Left ventricle myocardium inferior (tissue), 1 donor: ENCODE data around the gene SMIM3. TPM values are rescaled to one million over a fixed set of nuclear protein-coding genes. Genes with fewer than 3 reads are reported as not detected.
"Not testable (repeated sequence)": the region's sequence is repeated elsewhere in the genome, so short reads cannot be mapped to it uniquely, and the experiment has no call there.

Experiments
- DNase-seq: peaks from one replicate; pipeline ENCODE4 v3.0.0-alpha.2; 2020
- H3K27ac ChIP-seq: fragments of 200-600 bp; replicated peaks from 2 replicates; pipeline ENCODE4 v1.8.0; 2021
- H3K27me3 ChIP-seq: fragments of 200-600 bp; 2 replicates; pipeline ENCODE4 v1.8.0; 2021; ENCODE audit warnings: low read depth
- H3K36me3 ChIP-seq: fragments of 200-600 bp; 2 replicates; pipeline ENCODE4 v1.8.0; 2021
- H3K4me1 ChIP-seq: fragments of 200-600 bp; 2 replicates; pipeline ENCODE4 v1.8.0; 2021
- H3K4me3 ChIP-seq: fragments of 200-600 bp; 2 replicates; pipeline ENCODE4 v1.8.0; 2021; ENCODE audit warnings: mild to moderate bottlenecking, moderate library complexity
- H3K9me3 ChIP-seq: fragments of 200-600 bp; replicated peaks from 2 replicates; pipeline ENCODE4 v1.8.0; 2021
- intact Hi-C: fragments of 100-400 bp; cut with micrococcal nuclease; formaldehyde crosslinking; loops from one replicate; pipeline ENCODE4 v1.11.0; 2022
- total RNA-seq: library from RNA; stranded (reverse); fragmentation: NEBNext Ultra II Directional; extraction: Animal tissue kit (Norgen Biotek cat#: 25700); gene quantifications from one replicate; pipeline ENCODE4 v1.2.1, GENCODE V29; 2021
- TF ChIP-seq, protein P1 (sequence below): fragments of 200-600 bp; IDR thresholded peaks from 2 replicates; pipeline ENCODE4 v1.8.0; 2021; ENCODE audit warnings: antibody characterized with exemption, mild to moderate bottlenecking, borderline replicate concordance
- donor health status: DM: no; HTN: yes; CAD: no; lungs with severe emphysema.

SMIM3 gene
- total RNA-seq, 1 donor from 2014 or later: 15.7 TPM

DNA sequence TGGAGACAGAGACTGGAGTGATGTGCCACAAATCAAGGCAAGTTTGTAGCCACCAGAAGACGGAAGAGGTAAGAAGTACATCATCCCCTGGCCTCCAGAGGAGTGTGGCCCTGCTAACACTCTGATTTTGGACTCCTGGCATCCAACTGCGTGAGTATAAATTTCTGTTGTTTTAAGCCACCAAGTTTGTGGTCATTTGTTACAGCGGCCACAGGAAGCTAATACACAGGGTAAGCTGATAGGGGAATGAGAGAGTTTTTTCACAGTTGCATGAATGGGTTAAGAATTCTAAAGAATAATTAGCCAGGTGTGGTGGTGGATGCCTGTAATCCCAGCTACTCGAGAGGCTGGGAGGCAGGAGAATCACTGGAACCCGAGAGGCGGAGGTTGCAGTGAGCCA, 25.8 kb downstream of the SMIM3 start:
- peaks cover 9% of the 10 kb centered on the region for H3K4me1 ChIP-seq
- H3K9me3 ChIP-seq: no peaks in the 10 kb centered on the region
- no peaks in the 10 kb centered on the region for H3K36me3 ChIP-seq
- intact Hi-C loops: no loop called here
- TF ChIP-seq, protein P1, sequence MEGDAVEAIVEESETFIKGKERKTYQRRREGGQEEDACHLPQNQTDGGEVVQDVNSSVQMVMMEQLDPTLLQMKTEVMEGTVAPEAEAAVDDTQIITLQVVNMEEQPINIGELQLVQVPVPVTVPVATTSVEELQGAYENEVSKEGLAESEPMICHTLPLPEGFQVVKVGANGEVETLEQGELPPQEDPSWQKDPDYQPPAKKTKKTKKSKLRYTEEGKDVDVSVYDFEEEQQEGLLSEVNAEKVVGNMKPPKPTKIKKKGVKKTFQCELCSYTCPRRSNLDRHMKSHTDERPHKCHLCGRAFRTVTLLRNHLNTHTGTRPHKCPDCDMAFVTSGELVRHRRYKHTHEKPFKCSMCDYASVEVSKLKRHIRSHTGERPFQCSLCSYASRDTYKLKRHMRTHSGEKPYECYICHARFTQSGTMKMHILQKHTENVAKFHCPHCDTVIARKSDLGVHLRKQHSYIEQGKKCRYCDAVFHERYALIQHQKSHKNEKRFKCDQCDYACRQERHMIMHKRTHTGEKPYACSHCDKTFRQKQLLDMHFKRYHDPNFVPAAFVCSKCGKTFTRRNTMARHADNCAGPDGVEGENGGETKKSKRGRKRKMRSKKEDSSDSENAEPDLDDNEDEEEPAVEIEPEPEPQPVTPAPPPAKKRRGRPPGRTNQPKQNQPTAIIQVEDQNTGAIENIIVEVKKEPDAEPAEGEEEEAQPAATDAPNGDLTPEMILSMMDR: no peak
- DNase-seq: no peak
- no peak overlapping the region for H3K4me3 ChIP-seq
- H3K27ac ChIP-seq: no peak overlapping the region
- no peaks in the 10 kb centered on the region for H3K27me3 ChIP-seq

DNA sequence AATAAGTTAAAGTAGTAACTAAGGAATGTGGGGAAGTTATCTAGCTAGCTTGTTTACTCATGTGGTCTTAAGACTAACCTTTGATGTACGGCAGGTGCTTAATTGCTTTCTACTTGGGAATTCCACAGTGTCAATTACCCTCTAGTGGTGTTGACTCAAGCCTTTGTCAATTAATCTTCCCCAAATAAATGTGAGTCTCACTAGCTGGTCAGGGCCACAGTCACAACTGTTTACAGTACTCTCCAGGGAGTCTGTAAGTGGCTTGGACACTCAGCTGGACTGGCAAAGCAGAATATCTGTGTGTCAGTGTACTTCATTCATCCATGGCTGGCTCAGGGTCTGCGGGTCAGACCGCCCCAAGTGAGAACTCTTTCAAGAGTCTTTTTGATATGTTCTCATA, 30.8 kb downstream of the SMIM3 start:
- no peaks in the 10 kb centered on the region for H3K27me3 ChIP-seq
- no peak for DNase-seq
- TF ChIP-seq, protein P1: no peak
- no peak overlapping the region for H3K4me3 ChIP-seq
- intact Hi-C loops: no loop called here
- no peak overlapping the region for H3K27ac ChIP-seq
- no peaks in the 10 kb centered on the region for H3K36me3 ChIP-seq
- no peaks in the 10 kb centered on the region for H3K4me1 ChIP-seq
- H3K9me3 ChIP-seq: no peaks in the 10 kb centered on the region

DNA sequence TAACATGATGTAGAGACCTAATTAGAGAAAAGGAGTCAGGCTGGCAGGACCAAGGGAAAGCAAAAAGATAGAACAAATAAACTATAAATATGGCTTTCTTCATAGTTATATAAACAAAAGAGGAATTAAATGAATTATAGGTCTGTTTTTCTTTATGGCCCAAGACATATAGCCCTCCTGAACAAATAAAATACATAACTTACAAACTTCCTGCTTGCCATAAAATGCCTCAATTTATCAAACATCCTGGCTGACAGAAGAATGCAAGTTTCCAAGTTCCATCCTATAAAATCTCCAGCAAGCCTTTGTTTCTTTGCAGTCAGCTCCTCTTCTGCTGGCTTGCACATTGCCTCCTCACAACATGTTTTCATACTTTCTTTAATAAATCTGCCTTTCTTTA, 36.5 kb downstream of the SMIM3 start:
- no peaks in the 10 kb centered on the region for H3K36me3 ChIP-seq
- H3K27ac ChIP-seq: no peak overlapping the region
- H3K9me3 ChIP-seq: peaks cover 31% of the 10 kb centered on the region
- no peaks in the 10 kb centered on the region for H3K4me1 ChIP-seq
- intact Hi-C loops: no loop called here
- DNase-seq: no peak
- TF ChIP-seq, protein P1: no peak
- H3K27me3 ChIP-seq: no peaks in the 10 kb centered on the region
- no peak overlapping the region for H3K4me3 ChIP-seq

DNA sequence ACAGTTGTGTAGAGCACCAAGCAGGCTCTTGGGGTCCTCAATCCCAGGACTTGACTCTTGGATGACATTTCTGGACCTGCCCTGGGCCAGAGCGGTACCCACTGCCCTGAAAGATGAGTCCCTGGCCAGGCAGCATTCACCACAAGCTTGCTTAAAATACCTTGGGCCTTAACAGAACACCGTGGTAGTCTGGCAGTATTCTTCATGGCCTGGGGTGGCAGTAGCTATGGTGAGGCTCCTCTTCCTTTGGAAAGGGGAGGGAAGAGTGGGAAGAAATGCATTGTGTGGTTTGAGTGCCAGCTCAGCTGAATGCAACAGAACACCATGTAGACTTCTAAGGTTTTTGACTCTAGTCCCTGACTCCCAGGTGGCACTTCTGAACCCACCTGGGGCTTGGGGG, 38.4 kb downstream of the SMIM3 start:
- H3K27me3 ChIP-seq: no peaks in the 10 kb centered on the region
- intact Hi-C loops: no loop called here
- TF ChIP-seq, protein P1: no peak
- no peak for DNase-seq
- H3K4me1 ChIP-seq: no peaks in the 10 kb centered on the region
- peaks cover 31% of the 10 kb centered on the region for H3K9me3 ChIP-seq
- no peak overlapping the region for H3K27ac ChIP-seq
- H3K36me3 ChIP-seq: no peaks in the 10 kb centered on the region
- no peak overlapping the region for H3K4me3 ChIP-seq

DNA sequence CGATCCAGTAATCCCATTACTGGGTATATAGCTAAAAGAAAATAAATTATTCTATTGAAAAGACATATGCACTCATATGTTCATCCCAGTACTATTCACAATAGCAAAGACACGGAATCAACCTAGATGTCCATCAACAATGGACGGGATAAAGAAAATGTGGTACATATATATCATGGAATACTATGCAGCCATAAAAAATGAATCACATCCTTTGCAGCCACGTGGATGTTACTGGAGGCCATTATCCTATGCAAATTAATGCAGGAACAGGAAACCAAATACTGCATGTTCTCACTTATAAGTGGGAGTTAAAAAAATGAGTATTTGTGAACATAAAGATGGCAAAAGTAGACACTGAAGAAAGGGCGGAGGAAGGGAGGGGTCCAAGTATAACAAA, 51.2 kb downstream of the SMIM3 start:
- Histone ChIP-seq H3K4me1 (no peaks in the 10 kb centered on the region), H3K4me3 (no peak overlapping the region), H3K36me3 (no peaks in the 10 kb centered on the region), H3K27me3 (peaks cover 3% of the 10 kb centered on the region), H3K9me3 (peaks cover 46% of the 10 kb centered on the region), H3K27ac (no peak overlapping the region)
- intact Hi-C loops: no loop called here
- no peak for DNase-seq
- TF ChIP-seq, protein P1: no peak

DNA sequence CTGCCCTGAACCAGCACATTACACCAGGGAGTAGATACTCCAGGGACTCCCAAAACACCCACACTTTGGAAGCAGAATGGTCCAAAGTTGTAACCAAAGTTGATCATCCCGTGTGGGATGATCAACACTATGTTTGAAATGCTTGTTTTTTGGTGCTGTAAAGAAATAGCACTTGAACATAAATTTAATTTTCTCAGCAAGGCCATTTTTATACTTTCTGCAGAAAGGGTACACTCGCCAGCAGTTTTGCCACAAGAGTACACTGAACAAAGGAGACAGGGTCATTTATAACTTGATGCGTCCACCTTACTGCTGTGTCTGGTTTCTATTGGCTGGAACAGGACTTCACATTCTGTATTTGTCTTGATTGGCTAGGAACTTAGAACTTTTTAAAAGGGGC, 53.3 kb downstream of the SMIM3 start:
- intact Hi-C loops, H3K4me3 ChIP-seq, DNase-seq: not testable (repeated sequence)

More for the DNA sequence above, 53.3 kb downstream of the SMIM3 start:
- peaks cover 46% of the 10 kb centered on the region for H3K9me3 ChIP-seq
- not testable (repeated sequence) for H3K4me1 ChIP-seq, H3K27me3 ChIP-seq, H3K36me3 ChIP-seq, H3K27ac ChIP-seq
